ENCODE results near the gene LGSN. TPM values are rescaled to one million over a fixed set of nuclear protein-coding genes. Genes with fewer than 3 reads are reported as not detected.
"Not testable (repeated sequence)": the region's sequence is repeated elsewhere in the genome, so short reads cannot be mapped to it uniquely, and the experiment has no call there.

Gene LGSN
- total and polyA plus RNA-seq, 2 experiments from 2014 or later: 0.15 to 0.45 TPM

DNA sequence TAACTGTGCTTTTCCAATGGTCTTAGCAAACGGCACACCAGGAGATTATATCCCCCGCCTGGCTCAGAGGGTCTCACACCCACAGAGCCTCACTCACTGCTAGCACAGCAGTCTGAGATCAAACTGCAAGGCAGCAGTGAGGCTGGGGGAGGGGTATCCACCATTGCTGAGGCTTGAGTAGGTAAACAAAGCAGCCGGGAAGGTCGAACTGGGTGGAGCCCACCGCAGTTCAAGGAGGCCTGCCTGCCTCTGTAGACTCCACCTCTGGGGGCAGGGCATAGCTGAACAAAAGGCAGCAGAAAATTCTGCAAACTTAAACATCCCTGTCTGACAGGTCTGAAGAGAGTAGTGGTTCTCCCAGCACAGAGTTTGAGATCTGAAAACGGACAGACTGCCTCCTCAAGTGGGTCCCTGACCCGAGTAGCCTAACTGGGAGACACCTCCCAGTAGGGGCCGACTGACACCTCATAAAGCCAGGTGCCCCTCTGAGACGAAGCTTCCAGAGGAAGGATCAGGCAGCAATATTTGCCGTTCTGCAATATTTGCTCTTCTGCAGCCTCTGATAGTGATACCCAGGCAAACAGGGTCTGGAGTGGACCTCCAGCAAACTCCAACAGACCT, 42.8 kb upstream of the LGSN start:
- H3K79me2 ChIP-seq (replicated peaks; ENCODE audit: insufficient read depth); H3K4me2 ChIP-seq; H3K27me3 Mint-ChIP-seq (ENCODE audit: insufficient read depth, low read depth, poor library complexity); ATAC-seq; H3K27ac ChIP-seq (ENCODE audit: low read depth); H3F3A ChIP-seq (replicated peaks; ENCODE audit: low read depth); H2AFZ ChIP-seq; H3K27me3 ChIP-seq (ENCODE audit: insufficient read depth); H3K27ac Mint-ChIP-seq; H3K4me3 Mint-ChIP-seq; H3K4me3 ChIP-seq; H3K36me3 ChIP-seq (ENCODE audit: insufficient read depth); H3K9me2 ChIP-seq (ENCODE audit: insufficient read depth); DNase-seq (ENCODE audit: low spot score); H4K20me1 ChIP-seq (replicated peaks; ENCODE audit: insufficient read depth); H3K4me1 ChIP-seq (ENCODE audit: insufficient read depth); H3K4me1 Mint-ChIP-seq: not testable (repeated sequence)
- peaks cover 43% of the 10 kb centered on the region; the same call in 2 of the 3 replicates for H3K36me3 Mint-ChIP-seq (ENCODE audit: low read depth)
- H3K9me3 Mint-ChIP-seq: peaks cover 81% of the 10 kb centered on the region

DNA sequence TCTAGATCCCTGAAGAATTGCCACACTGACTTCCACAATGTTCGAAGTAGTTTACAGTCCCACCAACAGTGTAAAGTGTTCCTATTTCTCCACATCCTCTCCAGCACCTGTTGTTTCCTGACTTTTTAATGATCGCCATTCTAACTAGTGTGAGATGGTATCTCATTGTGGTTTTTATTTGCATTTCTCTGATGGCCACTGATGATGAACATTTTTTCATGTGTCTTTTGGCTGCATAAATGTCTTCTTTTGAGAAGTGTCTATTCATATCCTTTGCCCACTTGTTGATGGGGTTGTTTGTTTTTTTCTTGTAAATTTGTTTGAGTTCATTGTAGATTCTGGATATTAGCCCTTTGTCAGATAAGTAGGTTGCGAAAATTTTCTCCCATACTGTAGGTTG, 37.6 kb upstream of the LGSN start:
- H3K27me3 ChIP-seq (ENCODE audit: insufficient read depth); ATAC-seq; H3K4me1 ChIP-seq (ENCODE audit: insufficient read depth); H3K27ac Mint-ChIP-seq; DNase-seq (ENCODE audit: low spot score); H3K4me2 ChIP-seq; H3K4me3 Mint-ChIP-seq; H4K20me1 ChIP-seq (replicated peaks; ENCODE audit: insufficient read depth); H2AFZ ChIP-seq; H3K4me1 Mint-ChIP-seq; H3K36me3 ChIP-seq (ENCODE audit: insufficient read depth); H3K27ac ChIP-seq (ENCODE audit: low read depth); H3K4me3 ChIP-seq; H3K79me2 ChIP-seq (replicated peaks; ENCODE audit: insufficient read depth); H3K27me3 Mint-ChIP-seq (ENCODE audit: insufficient read depth, low read depth, poor library complexity); H3F3A ChIP-seq (replicated peaks; ENCODE audit: low read depth); H3K9me2 ChIP-seq (ENCODE audit: insufficient read depth): not testable (repeated sequence)
- Mint-ChIP-seq H3K36me3 (ENCODE audit: low read depth) (peaks cover 25% of the 10 kb centered on the region; the same call in 2 of the 3 replicates), H3K9me3 (peaks cover 52% of the 10 kb centered on the region)

GRCh38 chr6:63355632-63356031, 35.8 kb upstream of the LGSN start:
- H3K4me3 ChIP-seq: no peak overlapping the region
- TF ChIP-seq NANOG (IDR thresholded peaks at IDR 0.05; ENCODE audit: borderline replicate concordance) (no peak), JUNB (IDR thresholded peaks at IDR 0.05; ENCODE audit: unreplicated experiment) (no peak), POLR2AphosphoS5 (IDR thresholded peaks at IDR 0.05; ENCODE audit: low read depth) (no peak), EZH2phosphoT487 (IDR thresholded peaks at IDR 0.05; ENCODE audit: unreplicated experiment) (no peak), ZNF331 (CRISPR knock-in tag; IDR thresholded peaks at IDR 0.05; ENCODE audit: low read depth) (no peak), ETS1 (IDR thresholded peaks at IDR 0.05) (no peak), EZH2 (IDR thresholded peaks at IDR 0.05; ENCODE audit: low read depth, unreplicated experiment) (no peak), STAT1 (IDR thresholded peaks at IDR 0.05; ENCODE audit: unreplicated experiment) (no peak), CTCF (conservative IDR thresholded peaks at IDR 0.05; ENCODE audit: low read depth in 2 of 2) (no peak), ZNF114 (CRISPR knock-in tag; IDR thresholded peaks at IDR 0.05) (no peak), CREB1 (CRISPR knock-in tag; IDR thresholded peaks at IDR 0.05; ENCODE audit: low read depth) (no peak)
- TF ChIP-seq, protein P1, sequence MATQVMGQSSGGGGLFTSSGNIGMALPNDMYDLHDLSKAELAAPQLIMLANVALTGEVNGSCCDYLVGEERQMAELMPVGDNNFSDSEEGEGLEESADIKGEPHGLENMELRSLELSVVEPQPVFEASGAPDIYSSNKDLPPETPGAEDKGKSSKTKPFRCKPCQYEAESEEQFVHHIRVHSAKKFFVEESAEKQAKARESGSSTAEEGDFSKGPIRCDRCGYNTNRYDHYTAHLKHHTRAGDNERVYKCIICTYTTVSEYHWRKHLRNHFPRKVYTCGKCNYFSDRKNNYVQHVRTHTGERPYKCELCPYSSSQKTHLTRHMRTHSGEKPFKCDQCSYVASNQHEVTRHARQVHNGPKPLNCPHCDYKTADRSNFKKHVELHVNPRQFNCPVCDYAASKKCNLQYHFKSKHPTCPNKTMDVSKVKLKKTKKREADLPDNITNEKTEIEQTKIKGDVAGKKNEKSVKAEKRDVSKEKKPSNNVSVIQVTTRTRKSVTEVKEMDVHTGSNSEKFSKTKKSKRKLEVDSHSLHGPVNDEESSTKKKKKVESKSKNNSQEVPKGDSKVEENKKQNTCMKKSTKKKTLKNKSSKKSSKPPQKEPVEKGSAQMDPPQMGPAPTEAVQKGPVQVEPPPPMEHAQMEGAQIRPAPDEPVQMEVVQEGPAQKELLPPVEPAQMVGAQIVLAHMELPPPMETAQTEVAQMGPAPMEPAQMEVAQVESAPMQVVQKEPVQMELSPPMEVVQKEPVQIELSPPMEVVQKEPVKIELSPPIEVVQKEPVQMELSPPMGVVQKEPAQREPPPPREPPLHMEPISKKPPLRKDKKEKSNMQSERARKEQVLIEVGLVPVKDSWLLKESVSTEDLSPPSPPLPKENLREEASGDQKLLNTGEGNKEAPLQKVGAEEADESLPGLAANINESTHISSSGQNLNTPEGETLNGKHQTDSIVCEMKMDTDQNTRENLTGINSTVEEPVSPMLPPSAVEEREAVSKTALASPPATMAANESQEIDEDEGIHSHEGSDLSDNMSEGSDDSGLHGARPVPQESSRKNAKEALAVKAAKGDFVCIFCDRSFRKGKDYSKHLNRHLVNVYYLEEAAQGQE (IDR thresholded peaks at IDR 0.05; ENCODE audit: unreplicated experiment): no peak
- no peak overlapping the region for H2AFZ ChIP-seq
- no peaks in the 10 kb centered on the region for H4K20me1 ChIP-seq (replicated peaks; ENCODE audit: insufficient read depth)
- H3K27me3 ChIP-seq (ENCODE audit: insufficient read depth): no peaks in the 10 kb centered on the region
- DNase-seq (ENCODE audit: low spot score) (no peak), ATAC-seq (no peak)
- Mint-ChIP-seq H3K27ac (no peak overlapping the region), H3K9me3 (peaks cover 35% of the 10 kb centered on the region), H3K36me3 (ENCODE audit: low read depth) (peaks cover 14% of the 10 kb centered on the region; the same call in 2 of the 3 replicates), H3K4me3 (no peak overlapping the region), H3K4me1 (no peaks in the 10 kb centered on the region), H3K27me3 (ENCODE audit: insufficient read depth, low read depth, poor library complexity) (no peaks in the 10 kb centered on the region)
- no peak overlapping the region for H3K27ac ChIP-seq (ENCODE audit: low read depth)
- no peaks in the 10 kb centered on the region for H3K4me1 ChIP-seq (ENCODE audit: insufficient read depth)
- H3K79me2 ChIP-seq (replicated peaks; ENCODE audit: insufficient read depth): no peaks in the 10 kb centered on the region
- H3K4me2 ChIP-seq: no peak overlapping the region
- H3K36me3 ChIP-seq (ENCODE audit: insufficient read depth): no peaks in the 10 kb centered on the region
- H3K9me2 ChIP-seq (ENCODE audit: insufficient read depth): no peaks in the 10 kb centered on the region
- no peaks in the 10 kb centered on the region for H3F3A ChIP-seq (replicated peaks; ENCODE audit: low read depth)

Data from GM23338 (cell line).